ENCODE data around the gene SDK2.

SDK2 gene

DNA sequence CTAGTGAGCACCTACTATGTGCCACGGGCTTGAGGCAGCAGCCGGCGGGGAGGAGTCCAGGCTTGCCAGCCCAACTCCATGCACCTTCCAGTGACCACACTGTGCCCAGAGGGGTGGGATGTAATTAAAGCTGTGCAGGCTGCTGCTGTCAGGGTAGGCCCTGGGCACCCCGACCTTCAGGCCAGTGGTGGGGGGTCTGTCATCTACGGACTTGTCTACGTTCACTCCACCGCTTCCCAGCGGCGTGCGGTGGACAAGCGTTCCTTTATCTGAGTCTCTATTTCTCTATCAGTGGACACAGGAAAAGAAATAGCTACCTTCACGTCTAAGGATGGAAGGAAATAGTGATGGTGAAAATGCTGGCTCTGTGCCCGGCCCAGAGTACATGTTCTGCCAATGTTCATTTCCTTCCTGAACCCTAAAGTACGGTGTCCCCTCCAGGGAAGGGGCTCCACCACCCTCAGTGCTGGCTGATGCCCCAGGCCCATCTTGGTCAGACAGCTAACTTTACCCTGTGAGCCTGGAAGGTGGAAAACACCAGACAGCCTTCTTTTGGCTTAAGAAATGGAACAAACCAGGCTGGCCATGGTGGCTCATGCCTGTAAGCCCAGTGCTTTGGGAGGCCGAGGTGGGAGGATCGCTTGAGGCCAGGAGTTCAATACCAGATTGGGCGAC is 135.2 kb downstream of the SDK2 start:
- TF ChIP-seq, protein P1, sequence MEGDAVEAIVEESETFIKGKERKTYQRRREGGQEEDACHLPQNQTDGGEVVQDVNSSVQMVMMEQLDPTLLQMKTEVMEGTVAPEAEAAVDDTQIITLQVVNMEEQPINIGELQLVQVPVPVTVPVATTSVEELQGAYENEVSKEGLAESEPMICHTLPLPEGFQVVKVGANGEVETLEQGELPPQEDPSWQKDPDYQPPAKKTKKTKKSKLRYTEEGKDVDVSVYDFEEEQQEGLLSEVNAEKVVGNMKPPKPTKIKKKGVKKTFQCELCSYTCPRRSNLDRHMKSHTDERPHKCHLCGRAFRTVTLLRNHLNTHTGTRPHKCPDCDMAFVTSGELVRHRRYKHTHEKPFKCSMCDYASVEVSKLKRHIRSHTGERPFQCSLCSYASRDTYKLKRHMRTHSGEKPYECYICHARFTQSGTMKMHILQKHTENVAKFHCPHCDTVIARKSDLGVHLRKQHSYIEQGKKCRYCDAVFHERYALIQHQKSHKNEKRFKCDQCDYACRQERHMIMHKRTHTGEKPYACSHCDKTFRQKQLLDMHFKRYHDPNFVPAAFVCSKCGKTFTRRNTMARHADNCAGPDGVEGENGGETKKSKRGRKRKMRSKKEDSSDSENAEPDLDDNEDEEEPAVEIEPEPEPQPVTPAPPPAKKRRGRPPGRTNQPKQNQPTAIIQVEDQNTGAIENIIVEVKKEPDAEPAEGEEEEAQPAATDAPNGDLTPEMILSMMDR (IDR thresholded peaks at IDR 0.05; ENCODE audit: low read depth, low read length), result no peak
- no peak for DNase-seq (ENCODE audit: extremely low read depth, low read depth)

DNA sequence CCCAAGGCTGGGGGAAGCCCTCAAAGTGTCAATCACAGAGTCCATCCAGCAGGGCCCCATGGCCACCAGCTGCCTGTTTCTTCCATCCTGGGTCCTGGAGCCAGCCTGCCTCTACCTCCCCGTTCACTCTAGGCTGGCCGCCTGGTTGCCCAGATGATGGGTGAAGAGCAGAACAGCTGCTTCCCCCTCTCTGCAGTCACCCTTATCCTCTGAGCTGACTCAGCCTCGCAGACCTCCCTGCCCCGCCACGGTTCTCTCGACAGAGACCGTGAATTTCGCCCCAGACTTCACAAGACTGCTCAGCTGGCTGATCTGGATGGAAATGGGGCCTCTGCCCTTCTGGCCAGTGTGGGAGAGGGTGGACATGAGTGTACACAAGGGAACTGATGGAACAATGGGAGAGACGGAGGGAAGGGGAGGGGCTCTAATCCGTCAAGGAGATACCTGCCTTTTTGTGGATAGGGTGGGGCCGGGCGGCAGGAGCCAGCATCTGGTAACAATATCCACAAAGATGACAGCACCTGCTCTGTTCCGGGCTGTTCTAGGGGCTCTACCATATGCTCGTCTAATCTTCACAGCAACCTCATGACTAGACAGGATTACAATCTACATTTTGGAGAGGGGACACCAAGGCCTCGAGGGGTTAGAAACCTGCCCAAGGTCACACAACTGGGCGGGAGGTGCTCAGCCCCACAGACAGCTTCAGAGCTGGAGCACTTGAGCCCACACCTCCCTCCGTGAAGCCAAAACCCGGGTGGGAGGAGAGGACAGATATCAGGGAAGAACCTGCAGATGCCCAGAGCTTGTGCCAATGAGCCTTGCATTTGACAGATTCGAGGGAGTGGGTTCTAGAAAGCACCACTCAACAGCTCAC is 136.0 kb downstream of the SDK2 start:
- TF ChIP-seq, protein P1 (IDR thresholded peaks at IDR 0.05; ENCODE audit: low read depth, low read length), result no peak
- DNase-seq (ENCODE audit: extremely low read depth, low read depth), result no peak

DNA sequence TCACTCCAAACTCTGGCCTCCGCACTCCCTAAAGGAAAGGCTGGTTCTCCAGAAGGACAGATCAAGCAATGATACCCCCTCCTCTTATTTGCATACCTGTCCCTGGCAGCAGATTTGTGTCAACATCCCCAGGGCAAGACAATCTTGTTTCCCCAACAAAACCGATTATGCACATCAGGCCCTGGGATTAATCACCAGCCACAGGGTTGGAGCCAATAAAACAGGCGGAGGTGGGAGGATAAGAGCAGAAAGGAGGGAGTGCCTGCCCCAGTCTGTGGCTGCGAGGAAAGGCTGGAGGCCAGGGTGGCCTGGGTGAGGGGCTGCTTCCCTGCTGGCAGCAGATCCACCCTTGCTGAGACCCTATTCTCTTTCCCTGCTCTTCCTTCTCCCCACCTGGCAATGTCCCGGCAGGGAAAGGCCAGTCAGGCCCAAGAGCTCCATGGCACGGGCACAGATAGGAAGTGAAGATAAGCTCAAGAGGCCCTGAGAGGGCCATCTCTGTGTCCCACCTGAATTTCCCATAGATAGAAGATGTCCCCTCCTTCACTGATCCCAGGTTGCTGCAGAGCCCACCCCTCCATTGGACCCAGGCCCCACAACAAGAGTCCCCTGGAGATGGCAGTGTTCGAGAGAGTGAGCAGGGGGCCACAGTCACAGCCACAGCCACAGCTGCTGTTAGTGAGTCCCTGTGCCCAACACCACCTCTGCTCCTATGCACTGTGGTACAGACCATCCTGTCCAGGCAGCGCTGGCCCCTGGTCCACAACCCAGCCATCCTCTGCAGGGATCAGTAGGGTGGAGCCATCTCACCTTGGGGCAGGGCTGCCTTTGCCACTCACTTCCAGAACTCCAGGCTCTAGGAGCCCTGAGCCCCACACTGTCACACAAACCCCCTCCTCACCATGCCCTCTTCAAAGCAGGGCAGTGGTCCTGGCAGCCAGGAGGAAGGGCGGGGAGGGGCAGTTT is 137.5 kb downstream of the SDK2 start:
- TF ChIP-seq, protein P1 (IDR thresholded peaks at IDR 0.05; ENCODE audit: low read depth, low read length), result no peak
- DNase-seq (ENCODE audit: extremely low read depth, low read depth), result no peak

DNA sequence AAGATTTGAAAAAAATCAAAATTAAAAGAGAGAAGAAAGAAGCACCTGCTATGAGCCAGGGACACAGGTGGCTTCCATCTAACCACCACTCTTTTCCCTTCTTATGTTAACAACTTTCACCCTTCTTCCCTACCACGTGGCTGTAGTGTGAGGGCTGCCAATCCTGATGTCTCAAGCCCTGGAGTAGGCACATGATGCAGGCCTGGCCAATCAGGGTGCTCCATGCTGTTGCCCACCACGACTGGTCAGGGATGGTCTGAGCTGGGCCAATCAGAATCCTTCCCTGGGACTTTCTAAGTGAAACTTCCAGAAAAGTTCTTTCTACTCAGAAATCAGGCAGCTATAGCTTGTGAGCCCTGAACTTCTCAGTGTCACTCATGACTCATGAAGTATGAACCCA is 140.7 kb downstream of the SDK2 start:
- no peak for DNase-seq (ENCODE audit: extremely low read depth, low read depth)
- TF ChIP-seq, protein P1 (IDR thresholded peaks at IDR 0.05; ENCODE audit: low read depth, low read length), result no peak

DNA sequence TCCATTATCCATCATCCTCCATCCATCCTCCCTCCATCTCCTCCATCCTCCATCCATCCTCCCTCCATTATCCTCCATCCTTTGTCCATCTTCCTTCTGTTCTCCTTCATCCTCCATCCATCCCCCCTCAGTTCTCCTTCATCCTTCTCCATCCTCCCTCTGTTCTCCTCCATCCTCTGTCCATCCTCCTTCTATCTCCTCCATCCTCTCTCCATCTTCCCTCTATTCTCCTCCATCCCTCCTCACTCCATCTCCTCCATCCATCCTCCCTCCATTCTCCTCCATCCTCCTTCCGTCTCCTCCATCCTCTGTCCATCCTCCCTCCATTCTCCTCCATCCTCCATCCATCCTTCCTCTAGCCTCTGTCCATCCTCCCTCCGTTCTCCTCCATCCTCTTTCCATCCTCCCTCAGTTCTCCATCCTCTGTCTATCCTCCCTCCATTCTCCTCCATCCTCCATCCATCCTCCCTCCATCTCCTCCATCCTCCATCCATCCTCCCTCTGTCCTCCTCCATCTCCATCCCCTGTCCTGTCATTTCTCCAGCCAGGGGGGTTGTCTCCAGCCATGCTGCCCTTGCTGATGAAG is 143.7 kb downstream of the SDK2 start:
- no peak for DNase-seq (ENCODE audit: extremely low read depth, low read depth)
- TF ChIP-seq, protein P1 (IDR thresholded peaks at IDR 0.05; ENCODE audit: low read depth, low read length), result no peak

DNA sequence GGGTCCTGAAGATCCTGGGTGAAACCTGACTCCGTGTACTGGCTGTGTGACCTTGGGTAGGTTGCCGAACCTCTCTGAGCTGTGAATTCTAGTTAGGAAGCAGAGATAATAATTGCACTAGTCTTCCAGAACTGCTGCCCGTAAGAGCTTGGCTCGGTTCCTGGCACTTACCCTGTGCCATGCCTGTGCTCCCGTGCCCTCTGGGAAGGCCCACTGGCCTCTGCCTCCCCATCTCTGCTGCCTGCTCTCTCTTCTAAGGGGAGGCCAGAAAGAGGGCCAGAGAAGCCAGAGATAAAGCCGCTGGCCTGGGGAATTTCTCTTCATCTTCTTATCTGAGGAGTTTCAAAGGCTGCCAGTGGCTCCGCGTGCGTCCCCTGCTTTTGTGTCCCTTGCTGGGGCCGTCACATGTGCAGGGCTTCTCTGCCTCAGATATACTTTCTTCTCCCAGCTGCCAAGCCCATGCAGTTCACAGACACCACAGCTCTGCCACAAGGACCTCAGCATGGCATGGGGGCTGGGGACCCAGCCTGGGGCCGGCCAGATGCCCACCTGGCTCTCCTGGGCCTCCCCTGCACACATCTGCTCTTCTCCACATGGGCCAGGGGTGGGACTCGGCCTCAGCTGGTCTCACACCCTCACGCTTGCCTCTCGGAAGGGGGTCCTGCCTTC is 145.2 kb downstream of the SDK2 start:
- no peak for DNase-seq (ENCODE audit: extremely low read depth, low read depth)
- TF ChIP-seq, protein P1 (IDR thresholded peaks at IDR 0.05; ENCODE audit: low read depth, low read length), result no peak
